ENCODE results near the gene RPL6.
"Not testable (repeated sequence)": the region's sequence is repeated elsewhere in the genome, so short reads cannot be mapped to it uniquely, and the experiment has no call there.

Gene RPL6

GRCh38 chr12:112406519-112407488 is 2.6 kb downstream of the RPL6 start:
- DNase-seq (ENCODE audit: low read depth), result no peak
- TF ChIP-seq, protein P1, sequence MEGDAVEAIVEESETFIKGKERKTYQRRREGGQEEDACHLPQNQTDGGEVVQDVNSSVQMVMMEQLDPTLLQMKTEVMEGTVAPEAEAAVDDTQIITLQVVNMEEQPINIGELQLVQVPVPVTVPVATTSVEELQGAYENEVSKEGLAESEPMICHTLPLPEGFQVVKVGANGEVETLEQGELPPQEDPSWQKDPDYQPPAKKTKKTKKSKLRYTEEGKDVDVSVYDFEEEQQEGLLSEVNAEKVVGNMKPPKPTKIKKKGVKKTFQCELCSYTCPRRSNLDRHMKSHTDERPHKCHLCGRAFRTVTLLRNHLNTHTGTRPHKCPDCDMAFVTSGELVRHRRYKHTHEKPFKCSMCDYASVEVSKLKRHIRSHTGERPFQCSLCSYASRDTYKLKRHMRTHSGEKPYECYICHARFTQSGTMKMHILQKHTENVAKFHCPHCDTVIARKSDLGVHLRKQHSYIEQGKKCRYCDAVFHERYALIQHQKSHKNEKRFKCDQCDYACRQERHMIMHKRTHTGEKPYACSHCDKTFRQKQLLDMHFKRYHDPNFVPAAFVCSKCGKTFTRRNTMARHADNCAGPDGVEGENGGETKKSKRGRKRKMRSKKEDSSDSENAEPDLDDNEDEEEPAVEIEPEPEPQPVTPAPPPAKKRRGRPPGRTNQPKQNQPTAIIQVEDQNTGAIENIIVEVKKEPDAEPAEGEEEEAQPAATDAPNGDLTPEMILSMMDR (IDR thresholded peaks at IDR 0.05; ENCODE audit: low read length, missing control alignments), result no peak
- H3K4me3 ChIP-seq (replicated peaks; ENCODE audit: low read depth, low read length), result peak overlapping the region; percentile 95

DNA sequence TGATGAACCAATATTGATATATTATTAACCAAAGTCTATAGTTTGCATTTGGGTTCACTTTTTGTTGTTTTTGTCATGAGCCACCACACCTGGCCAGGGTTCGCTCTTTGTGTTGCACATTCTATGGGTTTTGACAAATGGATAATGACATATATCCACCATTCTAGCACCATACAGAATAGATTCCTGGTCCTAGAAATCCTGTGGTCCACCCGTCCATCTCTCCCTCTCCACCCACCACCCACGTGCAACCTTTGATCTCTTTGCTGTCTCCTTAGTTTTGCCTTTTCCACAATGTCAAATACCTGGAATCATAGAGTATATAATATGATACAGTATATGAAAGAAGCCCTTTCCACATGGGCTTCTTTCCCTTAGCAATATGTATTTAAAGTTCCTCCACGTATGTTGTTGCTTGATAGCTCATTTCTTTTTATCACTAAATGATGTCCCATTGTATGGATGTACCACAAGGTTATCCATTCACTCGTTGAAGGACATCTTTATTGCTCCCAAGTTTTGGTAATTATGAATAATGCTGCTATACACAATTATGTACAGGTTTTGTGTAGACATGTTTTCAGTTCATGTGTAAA is 7.4 kb downstream of the RPL6 start:
- no peak overlapping the region for H3K4me3 ChIP-seq (replicated peaks; ENCODE audit: low read depth, low read length)
- TF ChIP-seq, protein P1 (IDR thresholded peaks at IDR 0.05; ENCODE audit: low read length, missing control alignments), result no peak
- DNase-seq (ENCODE audit: low read depth), result no peak

DNA sequence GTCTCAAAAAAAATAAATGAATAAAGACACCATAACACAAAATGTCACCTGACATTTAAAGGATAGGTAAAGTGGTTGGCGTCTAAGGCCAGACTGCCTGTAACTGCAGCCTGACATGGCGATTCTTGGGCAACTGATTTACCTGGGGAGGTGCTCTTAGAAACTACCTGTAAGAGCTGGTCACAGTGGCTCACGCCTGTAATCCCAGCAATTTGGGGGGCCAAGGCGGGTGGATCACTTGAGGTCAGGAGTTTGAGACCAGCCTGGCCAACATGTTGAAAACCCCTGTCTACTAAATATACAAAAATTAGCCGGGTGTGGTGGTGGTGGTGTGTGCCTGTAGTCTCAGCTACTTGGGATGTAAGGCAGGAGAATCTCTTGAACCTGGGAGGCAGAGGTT is 8.4 kb downstream of the RPL6 start:
- no peak for DNase-seq (ENCODE audit: low read depth)
- H3K4me3 ChIP-seq (replicated peaks; ENCODE audit: low read depth, low read length), result no peak overlapping the region
- TF ChIP-seq, protein P1 (IDR thresholded peaks at IDR 0.05; ENCODE audit: low read length, missing control alignments), result no peak

- H3K4me3 ChIP-seq (replicated peaks; ENCODE audit: low read depth, low read length), result no peak overlapping the region
- TF ChIP-seq, protein P1 (IDR thresholded peaks at IDR 0.05; ENCODE audit: low read length, missing control alignments), result no peak
- DNase-seq (ENCODE audit: low read depth), result no peak
Measured at GRCh38 chr12:112393328-112393727, 16.1 kb downstream of the RPL6 start.

GRCh38 chr12:112389922-112390654 is 19.3 kb downstream of the RPL6 start:
- not testable (repeated sequence) for DNase-seq (ENCODE audit: low read depth); H3K4me3 ChIP-seq (replicated peaks; ENCODE audit: low read depth, low read length)

- H3K4me3 ChIP-seq (replicated peaks; ENCODE audit: low read depth, low read length), result no peak overlapping the region
- no peak for DNase-seq (ENCODE audit: low read depth)
- TF ChIP-seq, protein P1 (IDR thresholded peaks at IDR 0.05; ENCODE audit: low read length, missing control alignments), result no peak
Measured at GRCh38 chr12:112389228-112389627, 20.2 kb downstream of the RPL6 start.

GRCh38 chr12:112386726-112387125 is 22.7 kb downstream of the RPL6 start:
- no peak overlapping the region for H3K4me3 ChIP-seq (replicated peaks; ENCODE audit: low read depth, low read length)
- TF ChIP-seq, protein P1 (IDR thresholded peaks at IDR 0.05; ENCODE audit: low read length, missing control alignments), result no peak
- peak; percentile 89 for DNase-seq (ENCODE audit: low read depth)

All from fibroblast of pulmonary artery (primary cell).